Keratinocyte (primary cell): Measurements from ENCODE around the gene RTN4RL2. TPM values are rescaled to one million over a fixed set of nuclear protein-coding genes. Genes with fewer than 3 reads are reported as not detected.

ENCODE experiments used
- DNase-seq: peaks from one replicate; pipeline ENCODE4 v3.0.0-alpha.2; 2011; ENCODE audit warnings: low read depth, missing footprints, low spot score
- FAIRE-seq: peaks from 2 replicates; lab custom pipeline; 2011; peaks lifted over from hg19 to GRCh38; lab: Jason Lieb, UNC
- H2AFZ ChIP-seq: 2 replicates; pipeline ENCODE4 v1.6.0; 2012; ENCODE audit warnings: low read length, control low read depth, inconsistent platforms; ENCODE audit not compliant: control insufficient read depth
- H3K27ac ChIP-seq: 2 replicates; pipeline ENCODE4 v1.5.1; 2011; ENCODE audit warnings: low read length; ENCODE audit not compliant: control insufficient read depth, insufficient read depth
- H3K27me3 ChIP-seq: 3 replicates; pipeline ENCODE4 v1.6.0; 2011; ENCODE audit warnings: low read length; ENCODE audit not compliant: control insufficient read depth, insufficient read depth; ENCODE audit errors: extremely low read depth
- H3K36me3 ChIP-seq, 2 experiments: 2 replicates in 1 of 2; 3 replicates in 1 of 2; pipeline ENCODE4 v1.5.1; 2011; ENCODE audit warnings: low read length in 2 of 2, mild to moderate bottlenecking in 1 of 2; ENCODE audit not compliant: control insufficient read depth in 2 of 2, insufficient read depth in 2 of 2; ENCODE audit errors: extremely low read depth in 1 of 2
- H3K4me1 ChIP-seq: 3 replicates; pipeline ENCODE4 v1.5.1; 2011; ENCODE audit warnings: low read length; ENCODE audit not compliant: control insufficient read depth, insufficient read depth; ENCODE audit errors: extremely low read depth
- H3K4me2 ChIP-seq: 3 replicates; pipeline ENCODE4 v1.6.0; 2011; ENCODE audit warnings: low read depth, low read length; ENCODE audit not compliant: control insufficient read depth, insufficient read depth; ENCODE audit errors: extremely low read depth
- H3K4me3 ChIP-seq, 3 experiments: fragments of 200-600 bp in 1 of 3; sonication (generic) in 1 of 3; 2 replicates in 2 of 3; 3 replicates in 1 of 3; pipeline ENCODE4 v1.5.1; 2011 to 2016; ENCODE audit warnings: low read length in 3 of 3, mild to moderate bottlenecking in 3 of 3, control low read depth in 2 of 3, inconsistent platforms in 1 of 3, low read depth in 1 of 3, mixed read lengths in 1 of 3, mixed run types in 1 of 3, moderate library complexity in 1 of 3; ENCODE audit not compliant: control insufficient read depth in 2 of 3, insufficient read depth in 2 of 3; ENCODE audit errors: extremely low read depth in 1 of 3
- H3K79me2 ChIP-seq: 2 replicates; pipeline ENCODE4 v1.6.0; 2012; ENCODE audit warnings: low read length; ENCODE audit not compliant: control insufficient read depth, insufficient read depth
- H3K9ac ChIP-seq: 3 replicates; pipeline ENCODE4 v1.6.0; 2011; ENCODE audit warnings: low read length; ENCODE audit not compliant: control insufficient read depth, insufficient read depth; ENCODE audit errors: extremely low read depth
- H3K9me1 ChIP-seq: 3 replicates; pipeline ENCODE4 v1.6.0; 2011; ENCODE audit warnings: low read length; ENCODE audit not compliant: control insufficient read depth, insufficient read depth; ENCODE audit errors: extremely low read depth
- H3K9me3 ChIP-seq: 2 replicates; pipeline ENCODE4 v1.5.1; 2012; ENCODE audit warnings: low read depth, low read length; ENCODE audit not compliant: control insufficient read depth
- H4K20me1 ChIP-seq: 3 replicates; pipeline ENCODE4 v1.6.0; 2011; ENCODE audit warnings: low read length; ENCODE audit not compliant: control insufficient read depth, insufficient read depth; ENCODE audit errors: extremely low read depth
- EZH2 ChIP-seq: IDR thresholded peaks from one replicate; pipeline ENCODE4 v1.6.1; 2012; ENCODE audit warnings: inconsistent platforms, mild to moderate bottlenecking, low read length, moderate library complexity
- dilution Hi-C: fragments of 300-500 bp; cut with MboI; formaldehyde crosslinking; loops from one replicate; pipeline ENCODE4 v1.7.0; 2020; ENCODE audit warnings: low sequenced_read_pairs; ENCODE audit not compliant: extremely low pct_ligation_motif_present
- polyA plus RNA-seq, 5 experiments: library from polyadenylated mRNA; depleted of rRNA in 3 of 5; stranded (reverse) in 3 of 5; stranded (forward) in 1 of 5; unstranded in 1 of 5; fragments of >200 nt; gene quantifications; 1 replicate in 1 of 5; 2 replicates in 3 of 5; 3 replicates in 1 of 5; pipeline versions ENCODE4 v1.2.1 to v1.2.3, GENCODE V29; 2011 to 2012; ENCODE audit warnings: missing spikeins in 2 of 5, low read depth in 1 of 5, low replicate concordance in 1 of 5
- TF ChIP-seq, protein P1 (sequence below), 3 experiments: IDR thresholded peaks in 1 of 3; conservative IDR thresholded peaks in 1 of 3; optimal IDR thresholded peaks in 1 of 3; 2 replicates in 2 of 3; 3 replicates in 1 of 3; pipeline versions ENCODE3 to v1.5.1; 2011; ENCODE audit warnings: low read length in 3 of 3, mild to moderate bottlenecking in 3 of 3, moderate library complexity in 2 of 3, control low read depth in 1 of 3, inconsistent platforms in 1 of 3; ENCODE audit not compliant: insufficient read depth in 2 of 3; ENCODE audit errors: extremely low read depth in 1 of 3

RTN4RL2 gene
- polyA plus RNA-seq, 1 donor (not counting 4 experiments of a cell fraction or from before 2014, with no cell fraction given), result 0.03 TPM

DNA sequence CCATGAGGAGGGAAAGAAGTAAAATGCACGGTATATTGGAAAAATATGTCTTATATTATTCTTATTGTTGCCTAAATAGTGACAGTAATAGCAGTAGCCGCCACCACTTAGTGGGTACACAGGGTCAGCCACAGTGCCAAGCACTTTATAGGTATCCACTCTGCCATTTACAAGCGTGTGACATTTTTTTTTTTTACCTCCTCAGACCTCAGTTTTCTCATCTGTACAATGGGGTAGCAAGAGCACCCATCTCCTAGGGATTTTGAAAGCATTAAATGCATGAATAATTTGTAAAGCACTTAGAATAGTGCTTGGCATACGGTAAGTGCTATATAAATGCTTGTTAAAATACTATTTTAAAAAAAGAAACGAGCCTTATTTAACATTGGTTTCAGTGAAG, 8.9 kb downstream of the RTN4RL2 start:
- no peak overlapping the region for H3K4me2 ChIP-seq
- no peak overlapping the region for H2AFZ ChIP-seq
- H3K4me3 ChIP-seq, result no peak overlapping the region
- no peak overlapping the region for H3K27ac ChIP-seq
- H3K36me3 ChIP-seq, result no peaks in the 10 kb centered on the region
- H3K9ac ChIP-seq, result no peak overlapping the region
- TF ChIP-seq EZH2, result no peak
- TF ChIP-seq, protein P1, sequence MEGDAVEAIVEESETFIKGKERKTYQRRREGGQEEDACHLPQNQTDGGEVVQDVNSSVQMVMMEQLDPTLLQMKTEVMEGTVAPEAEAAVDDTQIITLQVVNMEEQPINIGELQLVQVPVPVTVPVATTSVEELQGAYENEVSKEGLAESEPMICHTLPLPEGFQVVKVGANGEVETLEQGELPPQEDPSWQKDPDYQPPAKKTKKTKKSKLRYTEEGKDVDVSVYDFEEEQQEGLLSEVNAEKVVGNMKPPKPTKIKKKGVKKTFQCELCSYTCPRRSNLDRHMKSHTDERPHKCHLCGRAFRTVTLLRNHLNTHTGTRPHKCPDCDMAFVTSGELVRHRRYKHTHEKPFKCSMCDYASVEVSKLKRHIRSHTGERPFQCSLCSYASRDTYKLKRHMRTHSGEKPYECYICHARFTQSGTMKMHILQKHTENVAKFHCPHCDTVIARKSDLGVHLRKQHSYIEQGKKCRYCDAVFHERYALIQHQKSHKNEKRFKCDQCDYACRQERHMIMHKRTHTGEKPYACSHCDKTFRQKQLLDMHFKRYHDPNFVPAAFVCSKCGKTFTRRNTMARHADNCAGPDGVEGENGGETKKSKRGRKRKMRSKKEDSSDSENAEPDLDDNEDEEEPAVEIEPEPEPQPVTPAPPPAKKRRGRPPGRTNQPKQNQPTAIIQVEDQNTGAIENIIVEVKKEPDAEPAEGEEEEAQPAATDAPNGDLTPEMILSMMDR (optimal IDR thresholded peaks at IDR 0.05 in 1 of 3, IDR thresholded peaks at IDR 0.05 in 1 of 3, conservative IDR thresholded peaks at IDR 0.05 in 1 of 3; ENCODE audit: extremely low read depth in 1 of 3, insufficient read depth in 2 of 3, low read length in 3 of 3), result no peak
- H3K27me3 ChIP-seq, result no peaks in the 10 kb centered on the region
- H3K79me2 ChIP-seq, result no peaks in the 10 kb centered on the region
- FAIRE-seq (no peak), DNase-seq (no peak)
- H3K9me3 ChIP-seq, result no peaks in the 10 kb centered on the region
- no peaks in the 10 kb centered on the region for H4K20me1 ChIP-seq
- H3K9me1 ChIP-seq, result no peaks in the 10 kb centered on the region
- dilution Hi-C loops, result no loop called here
- H3K4me1 ChIP-seq, result no peaks in the 10 kb centered on the region

DNA sequence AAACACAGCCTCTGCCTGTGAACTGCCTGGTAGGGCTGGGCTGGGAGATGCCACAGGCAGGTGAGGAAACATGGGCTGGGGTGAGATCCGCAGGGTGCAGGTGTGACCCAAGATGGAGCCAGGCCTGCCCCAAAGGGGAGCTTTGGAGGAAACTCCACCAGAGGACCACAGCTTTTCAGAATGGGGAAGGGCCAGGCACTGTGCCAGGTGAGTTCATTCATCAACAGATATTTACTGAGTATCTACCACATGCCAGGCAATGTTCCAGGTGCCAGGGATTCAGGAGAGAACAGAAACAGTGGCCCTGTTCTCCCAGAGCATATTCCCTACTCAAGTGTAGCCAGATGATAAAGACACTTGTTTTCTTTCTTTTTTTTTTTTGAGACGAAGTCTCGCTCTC, 11.2 kb downstream of the RTN4RL2 start:
- H3K27me3 ChIP-seq, result peaks cover 10% of the 10 kb centered on the region
- H3K36me3 ChIP-seq, result no peaks in the 10 kb centered on the region
- H3K4me3 ChIP-seq, result no peak overlapping the region
- TF ChIP-seq EZH2, result no peak
- TF ChIP-seq, protein P1 (optimal IDR thresholded peaks at IDR 0.05 in 1 of 3, IDR thresholded peaks at IDR 0.05 in 1 of 3, conservative IDR thresholded peaks at IDR 0.05 in 1 of 3; ENCODE audit: extremely low read depth in 1 of 3, insufficient read depth in 2 of 3, low read length in 3 of 3), result no peak
- H2AFZ ChIP-seq, result no peak overlapping the region
- no peaks in the 10 kb centered on the region for H3K79me2 ChIP-seq
- no peaks in the 10 kb centered on the region for H3K9me1 ChIP-seq
- no peak overlapping the region for H3K4me2 ChIP-seq
- H3K27ac ChIP-seq, result no peak overlapping the region
- dilution Hi-C loops, result no loop called here
- H3K9me3 ChIP-seq, result no peaks in the 10 kb centered on the region
- peaks cover 6% of the 10 kb centered on the region for H3K4me1 ChIP-seq
- DNase-seq, result no peak
- no peak for FAIRE-seq
- H3K9ac ChIP-seq, result no peak overlapping the region
- H4K20me1 ChIP-seq, result no peaks in the 10 kb centered on the region
